Activated T-cell treated with anti-CD3 and anti-CD28 coated beads, Interleukin-2, amount 50 U/mL, for 72 hours (primary cell): ENCODE results near the gene TCF7L1. TPM values are rescaled to one million over a fixed set of nuclear protein-coding genes. Genes with fewer than 3 reads are reported as not detected.
"Not testable (repeated sequence)": the region's sequence is repeated elsewhere in the genome, so short reads cannot be mapped to it uniquely, and the experiment has no call there.

ENCODE experiments used
- ATAC-seq, 2 donors: fragments of 150-1000 bp; cut with Tn5 transposase; replicated peaks in 1 of 2; 2 replicates each; pipeline ENCODE4 v1.10.0; 2021; ENCODE audit warnings: moderate library complexity in 2 of 2, mild to moderate bottlenecking in 1 of 2
- DNase-seq, 2 donors: peaks; one replicate each; pipeline ENCODE4 v3.0.0; 2021 to 2022; ENCODE audit warnings: mixed read lengths in 1 of 2
- H3K27ac Mint-ChIP-seq: one replicate; pipeline ENCODE4 v1.8.0; 2022; ENCODE audit warnings: mild to moderate bottlenecking, moderate library complexity, mixed read lengths
- H3K27me3 Mint-ChIP-seq: one replicate; pipeline ENCODE4 v1.8.0; 2022; ENCODE audit warnings: low read depth, mixed read lengths
- H3K36me3 Mint-ChIP-seq, 2 donors: one replicate each; pipeline ENCODE4 v1.8.0; 2022; ENCODE audit warnings: mixed read lengths in 2 of 2, mild to moderate bottlenecking in 1 of 2; ENCODE audit not compliant: insufficient read depth in 2 of 2
- H3K4me1 Mint-ChIP-seq: one replicate; pipeline ENCODE4 v1.8.0; 2022; ENCODE audit warnings: low read depth, mixed read lengths
- H3K4me3 Mint-ChIP-seq, 2 donors: one replicate each; pipeline ENCODE4 v1.8.0; 2022; ENCODE audit warnings: mild to moderate bottlenecking in 2 of 2, mixed read lengths in 2 of 2, moderate library complexity in 2 of 2
- H3K9me3 Mint-ChIP-seq, 2 donors: one replicate each; pipeline ENCODE4 v1.8.0; 2022; ENCODE audit warnings: mixed read lengths in 2 of 2
- total RNA-seq, 2 donors: library from RNA; stranded (reverse); gene quantifications; one replicate each; pipeline ENCODE4 v1.2.3, GENCODE V29; 2022

Gene TCF7L1
- total RNA-seq, 2 donors from 2014 or later: 0.07 to 0.16 TPM

DNA sequence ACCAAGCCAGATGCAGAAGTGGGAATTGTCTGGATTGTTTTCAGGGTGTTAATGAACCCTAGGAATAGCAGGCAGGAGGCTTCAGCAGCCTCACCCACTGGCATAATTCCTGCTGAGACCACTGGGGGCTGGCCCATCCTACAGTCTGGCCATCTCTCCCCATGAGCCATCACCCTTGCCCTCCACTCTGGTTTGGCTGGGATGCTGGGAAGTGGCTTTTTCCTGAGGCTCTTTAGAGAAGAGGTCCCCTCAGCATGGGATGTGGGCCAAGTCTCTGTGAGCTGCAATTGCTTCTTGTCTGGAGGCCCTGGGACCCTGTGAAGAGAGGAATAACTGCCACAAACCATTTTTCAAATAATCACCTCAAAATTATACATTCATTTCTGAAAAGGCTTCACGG, 4.0 kb downstream of the TCF7L1 start:
- DNase-seq (no peak), ATAC-seq (no peak)
- no peaks in the 10 kb centered on the region for H3K36me3 Mint-ChIP-seq
- no peaks in the 10 kb centered on the region for H3K9me3 Mint-ChIP-seq
- no peak overlapping the region for H3K4me3 Mint-ChIP-seq
- H3K27ac Mint-ChIP-seq: no peak overlapping the region
- peaks cover 68% of the 10 kb centered on the region for H3K27me3 Mint-ChIP-seq
- peaks cover 6% of the 10 kb centered on the region for H3K4me1 Mint-ChIP-seq

DNA sequence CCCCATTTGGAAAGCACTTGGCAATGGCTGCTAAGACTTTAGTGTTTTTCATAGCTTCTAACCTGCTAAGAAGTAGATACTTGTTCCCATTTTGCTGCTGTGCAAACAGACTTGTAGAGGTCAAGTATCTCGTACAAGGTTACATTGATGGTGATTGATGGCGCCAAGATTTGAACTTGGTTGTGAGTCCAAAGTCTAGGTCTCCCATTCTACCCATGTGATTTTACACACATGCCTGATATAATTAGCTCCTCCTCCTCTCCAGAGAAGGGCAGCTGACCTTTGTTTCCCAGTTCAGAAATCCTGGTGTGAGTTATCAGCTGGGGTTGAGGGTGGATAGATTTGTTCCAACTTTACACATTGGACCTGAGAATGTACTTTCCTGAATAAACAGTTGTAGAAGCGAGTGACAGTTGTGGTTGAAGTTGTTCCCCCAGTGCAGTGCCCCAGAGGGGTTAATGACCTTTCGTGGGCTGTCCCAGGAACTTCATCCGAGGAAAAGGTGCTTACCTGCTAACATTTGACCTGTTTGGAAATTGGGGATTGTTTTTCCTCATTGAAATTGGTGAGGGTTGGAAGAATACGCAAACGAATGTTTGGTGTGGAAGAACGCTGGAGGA, 10.4 kb downstream of the TCF7L1 start:
- ATAC-seq (no peak), DNase-seq (no peak)
- Mint-ChIP-seq H3K27ac (no peak overlapping the region), H3K4me3 (no peak overlapping the region), H3K27me3 (peaks cover 42% of the 10 kb centered on the region), H3K36me3 (no peaks in the 10 kb centered on the region), H3K4me1 (no peaks in the 10 kb centered on the region), H3K9me3 (no peaks in the 10 kb centered on the region)

DNA sequence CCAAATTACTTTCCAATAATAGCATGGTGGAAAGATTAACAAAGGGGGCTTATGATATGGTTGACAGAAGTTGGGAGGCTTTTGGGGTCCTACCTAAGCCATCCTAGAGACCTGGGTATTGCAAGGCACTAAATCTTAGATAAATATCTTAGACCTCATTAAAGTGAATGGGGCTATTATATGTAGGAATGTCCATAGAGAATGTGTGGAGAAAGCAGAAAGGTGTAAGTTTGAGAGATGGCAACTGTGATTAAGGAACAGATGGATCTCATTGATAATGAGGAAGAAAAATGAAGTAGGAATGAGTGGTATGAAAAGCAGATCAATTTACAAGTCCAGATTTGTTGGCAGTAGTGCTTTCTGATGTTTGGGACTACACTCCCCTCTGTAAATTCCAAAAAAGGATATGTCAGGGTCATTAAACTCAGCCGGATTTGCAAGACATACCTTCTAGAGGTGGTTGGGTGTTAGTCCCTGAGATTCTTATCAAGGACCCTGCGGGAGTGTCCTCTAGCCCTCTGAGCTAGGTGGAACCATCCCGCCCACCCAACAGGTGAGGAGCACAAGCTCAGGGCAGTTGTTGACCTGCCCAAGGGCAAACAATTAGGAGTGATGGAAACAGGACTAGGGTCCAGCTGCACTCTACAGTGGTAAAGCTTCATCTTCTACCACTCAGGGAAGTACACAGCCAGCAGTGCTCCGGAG, 12.1 kb downstream of the TCF7L1 start:
- H3K4me1 Mint-ChIP-seq: no peaks in the 10 kb centered on the region
- H3K36me3 Mint-ChIP-seq: no peaks in the 10 kb centered on the region
- H3K27me3 Mint-ChIP-seq: peaks cover 28% of the 10 kb centered on the region
- no peak overlapping the region for H3K4me3 Mint-ChIP-seq
- ATAC-seq: no peak
- no peak overlapping the region for H3K27ac Mint-ChIP-seq
- no peaks in the 10 kb centered on the region for H3K9me3 Mint-ChIP-seq
- no peak for DNase-seq

DNA sequence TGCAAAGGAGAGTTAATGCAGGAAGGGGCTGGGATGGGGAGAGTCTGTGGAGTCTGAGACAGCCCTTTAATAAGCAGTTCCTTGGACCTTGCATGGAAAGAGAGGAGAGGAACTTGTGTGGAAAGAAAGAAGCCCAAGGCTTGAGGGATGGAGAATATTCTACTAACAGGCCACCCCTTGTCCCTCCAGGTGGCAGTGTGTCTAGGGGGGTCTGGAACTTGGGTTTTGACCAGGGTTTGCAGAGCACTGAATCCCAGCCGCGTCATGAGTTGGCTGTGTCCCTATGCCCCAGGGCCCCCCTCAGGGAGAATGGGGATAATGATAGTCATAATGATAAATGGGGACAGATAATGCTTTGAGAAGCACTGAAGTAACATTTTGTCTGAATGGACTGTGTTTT, 15.0 kb downstream of the TCF7L1 start:
- Mint-ChIP-seq H3K36me3 (no peaks in the 10 kb centered on the region), H3K9me3 (no peaks in the 10 kb centered on the region)
- no peak for DNase-seq

DNA sequence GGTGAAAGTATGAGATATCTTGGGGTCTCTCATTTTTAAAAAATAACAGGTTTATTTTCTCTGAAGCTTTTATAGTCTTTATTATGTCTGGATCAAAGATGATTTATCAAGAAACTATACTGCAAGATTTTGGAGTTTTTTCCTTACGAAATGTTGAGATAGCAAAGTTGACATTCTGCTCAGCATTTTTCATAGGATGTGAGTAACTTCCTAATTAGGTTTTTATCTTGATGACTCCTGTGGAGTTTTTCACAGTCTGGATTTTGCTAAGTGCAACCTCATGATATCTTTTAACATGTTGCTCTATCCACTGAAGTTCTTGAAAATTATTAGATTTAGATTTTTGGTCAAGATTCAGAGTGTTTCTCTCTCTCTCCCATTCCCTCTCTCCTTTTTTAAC, 17.8 kb downstream of the TCF7L1 start:
- Mint-ChIP-seq H3K4me3 (no peak overlapping the region), H3K27ac (no peak overlapping the region), H3K9me3 (no peaks in the 10 kb centered on the region), H3K27me3 (peaks cover 11% of the 10 kb centered on the region), H3K36me3 (no peaks in the 10 kb centered on the region), H3K4me1 (no peaks in the 10 kb centered on the region)
- DNase-seq: no peak
- no peak for ATAC-seq

More for the DNA sequence above, 15.0 kb downstream of the TCF7L1 start:
- Mint-ChIP-seq H3K4me3 (no peak overlapping the region), H3K27ac (no peak overlapping the region), H3K4me1 (no peaks in the 10 kb centered on the region), H3K27me3 (peaks cover 13% of the 10 kb centered on the region)
- no peak for ATAC-seq

DNA sequence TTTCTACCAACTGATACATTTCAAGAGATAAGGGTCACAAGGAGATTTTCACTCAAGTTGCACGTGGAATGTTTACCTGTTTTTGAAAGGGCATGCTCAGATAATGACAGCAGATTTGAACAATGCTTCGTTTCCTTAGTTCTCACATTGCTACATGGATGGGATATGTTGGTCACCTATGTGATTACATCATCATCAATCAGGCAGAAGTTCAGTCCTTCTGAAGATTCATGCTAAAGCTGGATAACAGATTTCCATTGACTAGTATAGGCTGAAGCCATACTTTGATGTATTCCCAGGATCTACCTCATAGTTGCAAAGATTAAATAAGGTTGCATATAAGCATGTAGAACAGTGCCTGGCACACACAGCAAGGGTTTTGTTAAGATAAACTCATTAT, 19.7 kb downstream of the TCF7L1 start:
- no peak overlapping the region for H3K27ac Mint-ChIP-seq
- H3K4me3 Mint-ChIP-seq: no peak overlapping the region
- peaks cover 11% of the 10 kb centered on the region for H3K27me3 Mint-ChIP-seq
- no peak for DNase-seq
- no peak for ATAC-seq
- H3K9me3 Mint-ChIP-seq: no peaks in the 10 kb centered on the region
- H3K36me3 Mint-ChIP-seq: no peaks in the 10 kb centered on the region
- H3K4me1 Mint-ChIP-seq: no peaks in the 10 kb centered on the region

DNA sequence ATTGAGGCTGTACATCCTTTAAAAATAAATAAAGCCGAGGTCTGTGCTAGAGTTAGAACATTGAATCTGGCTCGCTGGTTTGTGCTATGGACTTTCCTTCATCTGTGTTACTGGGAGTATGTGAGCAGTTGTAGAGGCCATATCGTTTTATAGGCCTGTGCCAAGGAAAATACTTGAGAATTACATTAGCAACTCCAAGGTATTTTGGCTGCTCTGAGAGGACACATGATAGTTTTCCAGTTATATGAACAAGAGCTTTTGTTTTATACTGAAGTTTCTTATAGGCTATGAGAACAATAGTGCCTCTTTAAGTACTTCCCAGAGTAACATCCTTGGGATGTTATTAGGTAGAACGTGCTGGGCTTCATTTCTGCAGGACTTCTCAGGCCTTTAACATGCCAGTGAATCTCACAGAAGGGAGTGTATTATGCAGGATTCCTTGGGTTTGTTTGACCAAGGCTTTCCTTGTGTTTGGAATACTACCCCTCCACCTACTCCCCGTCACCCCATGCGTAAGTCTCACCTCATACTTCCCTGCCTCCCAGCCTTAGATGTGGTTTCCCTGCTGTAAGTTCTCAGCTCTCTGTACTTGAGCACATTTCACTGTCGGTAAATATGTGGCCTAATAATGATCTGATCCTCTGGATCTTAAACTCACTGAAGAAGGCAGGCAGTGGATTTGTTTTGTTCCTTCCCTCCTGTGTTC, 21.0 kb downstream of the TCF7L1 start:
- H3K27me3 Mint-ChIP-seq: peaks cover 11% of the 10 kb centered on the region
- no peak overlapping the region for H3K27ac Mint-ChIP-seq
- no peaks in the 10 kb centered on the region for H3K4me1 Mint-ChIP-seq
- DNase-seq (no peak), ATAC-seq (no peak)
- H3K9me3 Mint-ChIP-seq: no peaks in the 10 kb centered on the region
- no peak overlapping the region for H3K4me3 Mint-ChIP-seq
- no peaks in the 10 kb centered on the region for H3K36me3 Mint-ChIP-seq

DNA sequence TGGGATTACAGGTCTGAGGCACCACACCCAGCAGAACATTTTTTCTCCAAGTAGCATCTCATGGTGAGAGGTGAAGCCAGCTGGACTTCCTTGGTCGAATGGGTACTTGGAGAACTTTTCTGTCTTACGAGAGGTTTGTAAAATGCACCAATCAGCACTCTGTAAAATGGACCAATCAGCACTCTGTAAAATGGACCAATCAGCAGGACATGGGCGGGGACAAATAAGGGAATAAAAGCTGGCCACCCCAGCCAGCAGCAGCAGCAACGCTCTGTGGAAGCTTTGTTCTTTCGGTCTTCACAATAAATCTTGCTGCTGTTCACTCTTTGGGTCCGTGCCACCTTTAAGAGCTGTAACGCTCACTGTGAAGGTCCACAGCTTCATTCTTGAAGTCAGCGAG, 21.9 kb downstream of the TCF7L1 start:
- not testable (repeated sequence) for H3K4me3 Mint-ChIP-seq, DNase-seq, ATAC-seq, H3K36me3 Mint-ChIP-seq, H3K4me1 Mint-ChIP-seq, H3K27ac Mint-ChIP-seq, H3K9me3 Mint-ChIP-seq
- peaks cover 11% of the 10 kb centered on the region for H3K27me3 Mint-ChIP-seq

DNA sequence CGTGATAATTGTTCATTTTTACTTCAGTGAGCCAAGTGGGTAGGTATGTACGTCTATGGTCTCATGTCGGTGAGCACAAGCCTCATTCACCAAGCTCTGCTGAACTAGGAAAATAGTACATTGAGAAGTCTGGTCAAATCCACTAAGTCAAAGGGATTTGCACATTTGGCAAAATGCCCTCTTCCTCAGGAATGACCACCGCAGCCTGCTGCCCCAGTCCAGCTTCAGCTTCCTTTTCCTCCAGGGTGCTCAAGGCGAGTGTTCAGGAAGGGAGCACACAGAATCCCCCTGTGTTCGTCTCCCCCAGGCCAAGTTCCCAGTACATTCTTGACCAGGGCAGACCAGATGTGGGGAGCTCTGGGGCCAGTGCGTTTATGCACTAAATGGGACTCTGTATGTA, 23.0 kb downstream of the TCF7L1 start:
- no peak overlapping the region for H3K27ac Mint-ChIP-seq
- ATAC-seq: no peak
- no peak for DNase-seq
- no peak overlapping the region for H3K4me3 Mint-ChIP-seq
- H3K36me3 Mint-ChIP-seq: no peaks in the 10 kb centered on the region
- no peaks in the 10 kb centered on the region for H3K9me3 Mint-ChIP-seq
- H3K4me1 Mint-ChIP-seq: no peaks in the 10 kb centered on the region
- H3K27me3 Mint-ChIP-seq: peaks cover 11% of the 10 kb centered on the region

DNA sequence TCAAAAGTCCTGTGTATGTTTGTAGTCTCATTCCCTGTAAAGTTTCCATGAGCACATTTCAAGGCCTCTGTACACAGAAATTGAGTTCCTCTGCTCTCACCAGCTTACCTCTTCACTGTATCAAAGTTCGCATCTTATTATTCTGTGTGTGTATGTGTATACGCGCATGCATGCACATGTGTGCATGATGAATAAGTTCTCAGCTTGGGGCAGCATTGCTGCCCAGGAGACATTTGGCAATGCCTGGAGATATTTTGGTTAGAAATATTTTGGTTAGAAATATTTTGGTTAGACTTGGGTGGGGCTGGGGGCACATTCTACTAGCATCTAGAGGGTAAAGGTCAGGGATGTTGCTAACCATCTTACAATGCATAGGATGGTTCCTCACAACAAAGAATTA, 23.4 kb downstream of the TCF7L1 start:
- no peak overlapping the region for H3K4me3 Mint-ChIP-seq
- H3K27me3 Mint-ChIP-seq: peaks cover 11% of the 10 kb centered on the region
- no peak overlapping the region for H3K27ac Mint-ChIP-seq
- H3K4me1 Mint-ChIP-seq: no peaks in the 10 kb centered on the region
- no peaks in the 10 kb centered on the region for H3K36me3 Mint-ChIP-seq
- DNase-seq: no peak
- no peaks in the 10 kb centered on the region for H3K9me3 Mint-ChIP-seq
- ATAC-seq: no peak

DNA sequence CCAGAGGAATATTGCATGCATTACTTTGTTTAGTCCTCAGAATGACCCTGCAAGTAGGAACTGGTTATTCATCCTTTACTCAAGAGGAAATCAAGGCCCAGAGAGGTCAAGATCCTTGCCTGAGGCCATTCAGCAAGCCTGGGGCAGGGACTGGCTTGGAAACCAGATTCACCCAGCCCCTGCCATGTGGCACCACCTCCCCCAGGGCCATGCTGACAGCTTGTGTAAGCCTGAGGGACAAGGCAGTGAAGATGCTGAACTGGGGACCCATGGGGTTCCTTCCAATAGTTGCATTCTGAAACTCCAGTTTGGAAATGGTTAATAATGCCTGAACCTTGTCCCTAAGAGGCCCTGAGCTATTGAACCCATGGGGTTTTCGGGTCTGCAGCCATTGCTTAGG, 24.2 kb downstream of the TCF7L1 start:
- H3K36me3 Mint-ChIP-seq: no peaks in the 10 kb centered on the region
- no peaks in the 10 kb centered on the region for H3K4me1 Mint-ChIP-seq
- H3K27me3 Mint-ChIP-seq: peaks cover 6% of the 10 kb centered on the region
- no peak overlapping the region for H3K4me3 Mint-ChIP-seq
- H3K9me3 Mint-ChIP-seq: no peaks in the 10 kb centered on the region
- no peak overlapping the region for H3K27ac Mint-ChIP-seq
- DNase-seq (no peak), ATAC-seq (no peak)

DNA sequence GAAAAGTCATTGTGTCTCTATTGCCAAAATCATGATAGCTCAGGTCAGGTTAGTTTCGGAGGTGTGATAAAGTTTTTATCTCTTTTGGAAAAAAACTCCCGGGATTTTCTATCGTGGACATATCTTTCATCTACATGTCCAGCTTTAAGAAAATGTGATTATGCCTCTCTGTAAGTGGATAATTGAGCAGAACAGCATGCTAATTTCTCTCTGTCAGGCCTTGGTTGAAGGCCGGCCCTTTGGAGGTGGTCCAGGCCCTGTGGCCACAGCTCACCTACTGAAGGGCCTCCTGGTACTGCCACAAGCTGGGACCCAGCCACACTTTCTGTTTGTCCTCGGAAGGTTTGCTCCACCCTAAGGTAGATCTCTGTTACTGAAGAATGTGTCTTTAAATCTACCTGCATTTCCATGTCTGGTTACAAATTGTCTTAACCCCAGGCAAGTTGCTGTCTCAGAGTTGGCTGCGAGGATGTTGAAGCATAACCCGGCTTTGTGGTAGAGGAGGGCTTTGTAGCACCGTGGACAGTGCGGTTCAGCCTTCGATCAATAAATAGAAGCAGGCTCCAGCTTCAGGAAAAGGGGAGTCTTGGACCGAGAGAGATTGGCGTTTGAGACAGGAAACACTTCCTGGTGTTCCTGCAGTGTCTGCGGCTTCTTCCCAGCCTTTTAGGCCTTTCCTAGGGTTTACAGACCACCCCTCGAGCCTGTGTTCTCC, 25.5 kb downstream of the TCF7L1 start:
- DNase-seq (no peak), ATAC-seq (no peak)
- H3K9me3 Mint-ChIP-seq: no peaks in the 10 kb centered on the region
- H3K36me3 Mint-ChIP-seq: no peaks in the 10 kb centered on the region
- H3K27ac Mint-ChIP-seq: no peak overlapping the region
- no peaks in the 10 kb centered on the region for H3K4me1 Mint-ChIP-seq
- H3K27me3 Mint-ChIP-seq: peaks cover 5% of the 10 kb centered on the region
- no peak overlapping the region for H3K4me3 Mint-ChIP-seq

DNA sequence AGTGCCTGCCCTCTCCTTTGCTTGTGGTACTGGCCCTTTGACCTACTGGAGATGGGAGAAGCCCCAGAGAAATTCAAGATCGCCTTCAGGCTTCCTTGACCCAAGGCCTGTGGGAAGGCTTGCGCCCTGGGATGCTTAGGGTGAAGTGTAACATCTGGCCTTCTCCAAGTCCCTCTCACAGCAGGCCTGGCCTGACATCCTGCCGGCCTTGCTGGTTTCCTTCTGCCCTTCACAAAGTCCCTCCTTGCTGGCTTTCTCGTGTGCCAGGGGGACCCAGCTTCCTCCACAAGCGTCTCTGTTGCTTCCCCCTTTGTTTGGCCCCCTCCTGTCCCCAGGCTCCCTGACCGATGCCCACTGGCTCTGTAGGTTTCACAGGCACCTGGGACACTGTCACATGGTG, 26.4 kb downstream of the TCF7L1 start:
- Mint-ChIP-seq H3K27me3 (no peaks in the 10 kb centered on the region), H3K9me3 (no peaks in the 10 kb centered on the region), H3K4me1 (no peaks in the 10 kb centered on the region), H3K4me3 (no peak overlapping the region), H3K36me3 (no peaks in the 10 kb centered on the region), H3K27ac (no peak overlapping the region)
- DNase-seq: no peak
- no peak for ATAC-seq
